T-helper 2 cell treated with Interferon-gamma antibody and Interleukin-4, amounts not matched to agents 100 ng/mL and 5 ng/mL, for 36 hours (primary cell): Measurements from ENCODE around the gene CFAP77. TPM values are rescaled to one million over a fixed set of nuclear protein-coding genes. Genes with fewer than 3 reads are reported as not detected.

Experiments
- intact Hi-C: fragments of 100-400 bp; cut with micrococcal nuclease; formaldehyde crosslinking; loops from one replicate; pipeline ENCODE4 v1.15.1; 2023
- total RNA-seq: library from RNA; stranded (reverse); gene quantifications from 2 replicates; pipeline ENCODE4 v1.2.3, GENCODE V29; 2022

Gene CFAP77
- total RNA-seq, 1 donor from 2014 or later = not detected

GRCh38 chr9:132447346-132447745 is 37.3 kb downstream of the CFAP77 start:
- intact Hi-C loops = no loop called here

DNA sequence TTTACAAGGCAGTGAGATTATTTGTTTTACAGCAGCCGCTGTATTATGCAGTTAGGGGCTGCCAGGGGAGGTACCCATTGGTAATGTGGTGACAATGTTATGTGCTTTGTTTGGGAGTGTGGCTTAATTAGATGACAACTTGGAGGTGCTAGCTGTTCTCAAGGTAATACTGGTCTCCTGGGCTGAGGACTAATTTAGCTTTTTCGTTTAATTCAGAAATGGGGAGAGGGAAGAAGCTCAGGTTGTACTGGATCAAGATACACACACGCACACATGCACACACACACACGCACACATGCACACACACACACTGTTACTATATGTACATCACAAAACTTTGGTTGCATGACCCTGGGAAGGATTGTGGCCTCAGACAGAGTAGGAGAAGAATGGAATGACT is 37.9 kb downstream of the CFAP77 start:
- intact Hi-C loops = no loop called here

DNA sequence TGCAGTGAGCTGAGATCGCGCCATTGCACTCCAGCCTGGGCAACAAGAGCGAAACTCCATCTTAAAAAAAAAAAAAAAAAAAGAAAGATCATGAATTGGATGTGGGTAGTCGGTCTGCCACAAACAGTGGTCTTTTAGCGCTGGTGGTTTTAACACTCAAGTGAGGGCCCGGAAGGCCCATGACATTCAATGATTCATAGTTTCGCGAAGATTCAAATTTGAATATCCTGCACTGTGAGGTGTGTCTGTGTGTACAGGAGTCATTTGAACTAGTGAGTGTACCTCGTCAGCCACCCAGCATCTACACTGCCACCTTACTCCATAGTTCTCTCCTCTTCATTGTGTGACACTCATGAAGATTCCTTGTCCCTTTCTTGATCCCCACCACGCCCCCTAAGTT is 41.3 kb downstream of the CFAP77 start:
- intact Hi-C loops = no loop called here

DNA sequence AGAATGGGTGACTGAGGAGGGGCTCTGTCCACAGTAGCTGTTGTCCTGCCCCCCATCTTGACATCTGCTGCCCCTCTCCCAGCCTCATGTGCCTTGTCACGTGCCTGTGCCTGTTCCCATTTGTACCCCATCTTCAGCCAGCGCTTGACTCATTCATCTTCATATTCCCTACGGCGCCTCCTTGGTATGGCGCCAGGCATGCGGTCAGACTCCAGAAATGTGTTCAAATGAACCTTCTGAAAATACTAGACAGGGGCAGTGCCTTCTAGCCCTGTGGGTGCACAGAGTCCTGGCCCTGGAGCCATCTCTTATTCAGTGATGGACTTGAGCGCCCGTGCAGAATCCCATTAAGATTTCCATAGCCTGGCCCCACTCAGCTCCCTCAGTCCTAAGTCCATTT is 46.2 kb downstream of the CFAP77 start:
- intact Hi-C loops = no loop called here

DNA sequence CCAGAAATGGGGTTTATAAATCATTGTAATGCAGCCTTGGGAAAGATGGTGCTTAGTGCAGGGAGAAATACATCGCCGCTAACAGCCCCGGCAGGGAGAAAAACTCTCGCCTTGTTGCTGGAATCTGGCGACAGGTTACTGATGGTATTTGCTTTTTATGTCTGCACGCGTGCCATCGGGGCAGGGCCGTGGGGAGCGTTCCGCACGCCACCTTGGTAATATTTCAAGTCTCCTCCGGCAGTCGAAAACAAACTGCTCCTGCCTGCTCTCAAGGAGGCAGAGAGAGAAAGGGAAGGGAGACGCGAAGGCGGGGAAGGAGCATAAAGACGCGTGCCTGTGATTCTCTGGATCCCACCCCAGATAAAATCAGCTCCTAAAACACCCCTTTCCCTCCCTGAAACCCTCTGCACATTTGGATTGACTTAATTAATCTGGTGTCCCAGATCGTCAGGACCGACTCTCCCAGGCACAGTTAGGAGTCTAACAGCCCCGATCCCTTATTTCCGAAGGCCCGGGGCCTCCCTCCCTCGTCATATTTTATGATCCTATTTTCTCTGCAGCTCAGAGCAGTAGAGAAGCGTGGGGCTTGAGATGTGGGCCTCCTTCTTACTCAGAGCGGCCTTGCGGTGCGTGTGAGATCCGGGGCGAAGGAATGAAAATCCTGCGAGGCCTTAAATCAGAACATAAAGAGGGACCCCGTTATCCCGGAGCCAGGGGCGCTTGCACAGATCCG is 47.7 kb downstream of the CFAP77 start:
- intact Hi-C loops = no loop called here

- intact Hi-C loops = no loop called here
These were observed 48.4 kb downstream of the CFAP77 start for GRCh38 chr9:132458432-132458831.

DNA sequence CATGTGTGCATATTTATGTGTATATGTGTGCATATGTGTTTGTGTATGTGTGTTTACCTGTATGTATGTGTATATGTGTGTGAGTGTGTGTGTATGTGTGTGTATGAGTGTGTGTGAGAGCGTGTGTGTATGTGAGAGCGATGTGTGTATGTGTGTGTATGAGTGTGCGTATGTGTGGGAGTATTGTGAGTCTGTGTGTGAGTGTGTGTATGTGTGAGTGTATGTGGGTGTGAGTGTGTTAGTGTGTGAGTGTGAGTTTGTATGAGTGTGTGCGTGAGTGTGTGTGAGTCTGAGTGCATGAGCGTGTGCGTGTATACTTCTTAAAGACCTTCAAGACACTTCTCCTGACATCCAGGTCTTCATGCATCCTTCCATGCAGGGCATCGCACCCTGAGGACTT is 49.6 kb downstream of the CFAP77 start:
- intact Hi-C loops = no loop called here

DNA sequence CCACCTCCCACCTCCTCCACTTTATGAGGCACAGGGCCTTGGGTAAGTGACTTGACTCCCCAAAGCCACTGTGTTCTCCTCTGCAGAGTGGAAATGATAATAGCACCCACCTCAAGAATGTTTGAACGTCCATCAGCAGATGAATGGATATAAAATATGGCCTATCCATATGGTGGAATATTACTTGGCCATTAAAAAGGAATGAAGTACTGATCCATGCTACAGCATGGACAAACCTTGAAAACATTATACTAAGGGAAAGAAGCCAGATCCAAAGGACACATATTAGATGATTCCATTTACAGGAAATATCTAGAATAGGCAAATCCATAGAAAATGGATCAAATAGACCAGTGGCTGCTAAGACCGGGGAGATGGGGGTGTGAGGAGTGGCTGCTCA is 50.2 kb downstream of the CFAP77 start:
- intact Hi-C loops = no loop called here

DNA sequence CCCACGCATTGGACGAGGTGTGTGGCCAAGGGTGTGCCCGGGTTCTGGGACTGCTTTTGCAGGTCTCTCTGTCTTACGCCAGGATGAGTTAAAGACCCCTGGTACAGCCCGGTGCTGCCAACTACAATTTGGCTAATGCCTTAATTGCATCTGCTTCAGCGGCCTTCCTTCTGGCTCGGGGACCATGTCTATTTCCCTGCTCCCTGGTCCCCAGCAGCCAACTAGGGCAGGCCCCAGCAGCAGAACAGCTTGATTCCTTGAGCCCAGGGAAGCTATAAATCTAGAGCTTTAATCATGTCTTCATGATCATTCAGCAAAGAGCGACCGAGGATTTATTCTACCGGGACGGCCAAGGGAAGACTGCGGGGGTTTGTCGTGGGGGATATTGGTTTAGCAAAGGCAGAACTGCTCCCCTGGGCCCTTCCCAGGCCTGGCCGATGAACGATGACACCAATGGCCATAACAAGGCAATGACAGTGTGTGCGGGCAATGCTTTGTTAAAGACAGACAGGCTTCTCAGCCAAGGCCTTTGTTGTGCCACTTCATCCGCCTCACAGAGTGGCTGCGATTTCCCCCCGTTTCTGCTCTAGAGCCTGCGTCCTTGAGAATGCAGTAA is 51.4 kb downstream of the CFAP77 start:
- intact Hi-C loops = no loop called here

GRCh38 chr9:132461971-132462370 is 52.0 kb downstream of the CFAP77 start:
- intact Hi-C loops = no loop called here

GRCh38 chr9:132464547-132464946 is 54.5 kb downstream of the CFAP77 start:
- intact Hi-C loops = no loop called here

DNA sequence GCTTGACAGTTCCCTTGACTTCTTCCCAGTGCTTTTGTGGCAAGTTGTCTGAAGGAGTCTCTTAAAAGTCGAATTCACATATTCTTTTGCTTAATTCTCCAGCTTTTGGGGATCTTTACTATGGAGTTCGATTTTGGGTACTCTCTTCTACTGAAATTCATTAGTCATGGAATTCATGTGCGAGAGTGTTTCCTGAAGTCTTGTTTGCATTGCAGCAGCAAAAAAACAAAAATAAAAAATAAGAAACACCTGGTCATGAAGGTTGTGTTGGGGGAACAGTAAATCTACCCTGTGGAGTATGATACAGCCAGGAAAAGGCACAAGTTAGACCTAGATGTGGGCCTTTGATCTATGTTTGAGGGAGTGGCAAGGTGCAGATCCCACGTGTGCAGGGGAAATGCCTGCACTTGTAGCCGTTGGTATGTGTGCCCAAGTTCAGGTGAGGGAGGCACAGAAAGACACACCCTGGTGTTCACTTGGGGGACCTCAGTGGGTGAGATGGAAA is 55.2 kb downstream of the CFAP77 start:
- intact Hi-C loops = no loop called here

DNA sequence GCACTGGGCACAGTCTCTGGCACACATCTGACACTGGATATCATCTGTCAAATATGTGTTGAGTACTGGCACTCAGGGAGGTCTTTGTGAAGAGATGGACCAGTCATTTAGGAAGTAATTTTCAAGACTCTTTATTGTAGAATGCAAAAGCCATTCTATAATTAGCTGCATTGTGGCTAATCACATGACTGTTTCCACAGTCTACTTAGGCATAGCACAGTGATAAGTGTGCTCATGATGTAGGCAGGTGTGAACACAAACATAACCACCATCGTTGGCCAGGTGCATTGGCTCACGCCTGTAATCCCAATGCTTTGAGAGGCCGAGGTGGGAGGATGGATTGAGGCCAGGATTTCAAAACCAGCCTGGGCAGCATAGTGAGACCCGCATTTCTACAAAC is 62.2 kb downstream of the CFAP77 start:
- intact Hi-C loops = no loop called here

GRCh38 chr9:132472599-132472998 is 62.6 kb downstream of the CFAP77 start:
- intact Hi-C loops = no loop called here

DNA sequence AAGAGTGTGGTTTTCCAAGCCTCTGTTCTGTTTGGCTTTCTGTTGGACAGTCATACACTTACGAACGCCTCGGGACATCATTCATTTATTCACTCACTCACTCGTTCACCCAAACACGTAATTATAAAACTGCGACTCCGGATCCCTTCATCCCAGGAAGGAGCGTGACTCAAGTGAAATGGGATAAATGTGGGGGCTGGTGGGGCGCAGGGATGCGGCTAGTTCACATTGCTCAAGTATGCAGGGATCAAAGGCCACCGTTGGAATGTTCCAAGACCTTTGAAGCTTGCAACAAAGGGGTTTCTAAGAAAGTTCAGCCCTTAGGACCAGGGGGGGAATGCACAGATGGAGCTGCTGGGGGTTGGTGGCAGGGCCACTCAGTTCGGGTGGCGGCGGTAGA is 64.2 kb downstream of the CFAP77 start:
- intact Hi-C loops = no loop called here

DNA sequence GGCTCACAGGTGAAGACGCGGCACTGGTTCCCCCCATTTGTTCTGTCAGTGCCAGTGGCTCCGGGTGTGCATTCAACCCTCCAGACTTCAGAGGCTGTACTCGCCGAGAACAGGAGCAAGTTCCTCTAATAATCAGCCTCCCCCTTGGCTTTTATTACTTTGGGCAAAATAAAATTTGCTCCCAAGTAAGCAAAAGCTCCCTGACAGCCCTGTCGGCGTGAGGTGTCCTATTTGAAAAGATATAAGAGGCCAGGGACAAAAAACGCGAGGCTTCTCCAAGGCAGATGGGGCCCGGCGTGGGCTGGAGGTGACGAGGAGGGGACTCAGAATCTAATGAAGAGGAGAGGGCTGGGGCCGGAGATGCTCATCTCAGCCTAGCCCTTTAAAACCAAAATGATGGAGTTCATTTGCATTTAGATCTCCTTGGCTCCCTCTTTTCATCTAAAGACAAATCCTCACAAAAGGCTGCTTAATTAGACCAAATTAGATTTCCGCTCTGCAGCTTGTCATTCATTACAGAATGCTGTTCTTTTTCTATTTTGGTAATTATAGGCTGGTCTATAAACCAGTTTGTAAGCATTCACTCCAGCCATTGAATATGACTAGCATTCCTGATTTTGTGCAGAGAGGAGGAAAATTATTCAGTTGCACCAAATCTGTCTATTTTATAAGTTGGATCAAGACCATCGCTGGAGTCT is 68.5 kb downstream of the CFAP77 start:
- intact Hi-C loops = no loop called here

GRCh38 chr9:132479733-132480132 is 69.7 kb downstream of the CFAP77 start:
- intact Hi-C loops = no loop called here

GRCh38 chr9:132481053-132481849 is 71.2 kb downstream of the CFAP77 start:
- intact Hi-C loops = no loop called here

- intact Hi-C loops = no loop called here
These were observed 72.3 kb downstream of the CFAP77 start for GRCh38 chr9:132482196-132482813.

DNA sequence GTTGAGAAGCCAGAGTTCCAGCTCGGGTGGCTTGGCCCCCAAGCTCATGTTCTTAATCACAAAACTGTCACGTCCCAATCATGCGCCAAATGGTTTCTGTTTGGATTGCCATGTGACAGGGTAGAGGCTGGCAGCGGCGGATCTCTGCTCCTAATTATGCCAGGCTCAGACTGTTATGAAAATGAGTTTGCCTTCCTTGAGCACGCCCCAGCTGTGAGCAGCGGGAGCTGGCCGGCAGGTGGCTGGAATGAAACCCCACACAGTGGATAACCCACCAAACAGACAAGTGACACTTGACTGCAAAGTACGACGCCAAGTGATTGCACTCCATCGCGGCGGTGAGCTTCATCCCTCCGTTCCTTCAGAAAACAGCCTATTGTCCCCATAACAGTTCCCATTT is 75.4 kb downstream of the CFAP77 start:
- intact Hi-C loops = loop anchor here (5.0 kb wide), 1 partner anchor 73 kb away; the partner anchor contains the start of gene CFAP77
